GM18517 (cell line): ENCODE results near the gene IL1RAPL1.

Source experiments
- ATAC-seq: cut with Tn5 transposase; IDR thresholded peaks from one replicate; pipeline ENCODE4 v1.9.1; 2021; ENCODE audit warnings: mild to moderate bottlenecking, moderate library complexity; ENCODE audit not compliant: unreplicated experiment

The IL1RAPL1 gene

DNA sequence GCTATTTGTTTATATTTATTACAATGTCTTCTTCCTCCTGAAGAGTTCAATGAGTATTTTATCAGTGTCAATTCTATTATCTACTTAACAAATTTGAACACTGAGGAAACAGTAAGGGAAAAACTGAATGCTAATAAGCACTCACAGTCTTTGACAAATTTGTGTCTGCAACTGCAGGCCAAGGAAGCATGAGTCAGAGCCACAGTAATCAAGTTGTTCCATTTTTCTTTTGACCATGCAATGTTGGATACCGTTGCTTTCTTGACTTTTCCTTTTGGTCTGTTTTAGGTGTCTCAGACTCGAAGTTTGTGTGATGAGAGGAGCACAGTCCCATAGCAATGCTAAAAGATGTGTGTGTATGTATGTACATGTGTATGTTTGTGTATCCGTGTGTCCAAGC, 359.6 kb downstream of the IL1RAPL1 start:
- no peak for ATAC-seq

DNA sequence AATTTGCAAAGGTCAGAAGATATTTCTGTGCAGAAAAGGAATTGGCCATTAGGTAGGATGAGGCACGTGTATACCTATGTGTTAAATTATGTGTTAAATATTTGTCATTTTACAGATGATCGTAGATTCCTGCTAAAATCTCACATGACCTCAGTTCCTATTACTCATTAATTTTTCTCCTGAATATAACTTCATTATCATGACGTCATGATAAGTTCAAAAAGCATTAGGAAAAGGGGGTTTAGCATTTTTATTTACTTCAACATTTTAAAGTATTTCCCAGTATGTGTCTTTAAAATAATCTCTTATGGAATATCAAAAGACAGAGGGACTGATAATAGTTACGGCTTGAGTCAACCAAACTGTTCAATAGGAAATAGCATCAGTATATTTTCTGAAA, 372.8 kb downstream of the IL1RAPL1 start:
- ATAC-seq, result no peak

DNA sequence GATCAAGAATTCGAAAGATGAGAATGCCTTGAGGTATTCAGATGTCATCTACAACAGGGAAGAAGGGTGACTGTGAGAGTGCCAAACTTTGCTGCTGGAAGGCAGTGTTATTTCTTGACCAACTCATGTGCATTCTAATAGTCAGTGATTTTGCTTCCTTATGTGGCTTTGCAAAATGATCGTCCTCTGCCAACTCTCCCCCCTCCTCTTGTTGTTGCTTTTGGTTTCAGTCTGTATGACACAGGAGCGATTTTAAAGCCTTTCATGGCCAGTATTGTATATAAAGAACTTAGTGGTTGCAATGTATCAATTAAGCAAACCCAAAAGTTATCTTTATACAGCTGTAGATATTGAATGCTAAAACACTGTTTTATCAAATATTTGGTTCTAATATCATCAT, 379.1 kb downstream of the IL1RAPL1 start:
- no peak for ATAC-seq

DNA sequence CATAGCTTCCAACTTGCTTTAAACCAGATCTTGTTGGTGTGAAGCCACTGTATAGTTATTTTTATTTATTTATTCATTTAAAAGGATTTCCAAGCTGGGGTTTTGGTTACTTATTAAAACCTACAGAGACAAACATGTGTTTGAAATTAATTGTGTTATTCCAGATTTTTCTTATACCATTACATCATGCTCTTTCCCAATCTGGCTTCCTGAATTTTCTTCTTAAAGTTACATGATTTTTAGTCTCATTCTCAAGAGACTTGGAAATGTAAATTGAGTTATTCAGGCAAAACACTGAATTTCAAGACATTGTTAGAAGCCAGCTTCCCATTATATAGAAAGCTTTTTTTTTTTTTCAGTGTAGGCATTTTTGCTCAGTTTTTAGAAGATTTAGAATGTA, 381.9 kb downstream of the IL1RAPL1 start:
- no peak for ATAC-seq

DNA sequence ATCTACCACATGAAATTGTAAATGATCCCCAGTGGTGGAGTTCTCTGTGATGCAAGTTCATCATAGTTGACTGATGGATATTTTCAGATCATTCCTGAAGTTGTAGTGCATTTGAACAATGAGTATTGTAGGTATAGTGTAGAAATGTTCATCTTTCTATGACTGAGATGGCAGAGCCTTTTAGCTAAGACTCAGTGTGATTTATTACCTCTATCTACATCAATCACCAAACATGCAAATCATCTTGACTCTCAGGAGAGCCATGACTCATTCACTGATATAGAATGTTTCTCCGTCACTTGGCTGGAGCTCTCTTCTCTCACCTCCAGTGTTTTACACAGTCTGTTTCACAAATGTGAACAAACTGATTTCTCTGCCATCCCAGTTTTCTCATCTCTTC, 392.6 kb downstream of the IL1RAPL1 start:
- ATAC-seq, result no peak

DNA sequence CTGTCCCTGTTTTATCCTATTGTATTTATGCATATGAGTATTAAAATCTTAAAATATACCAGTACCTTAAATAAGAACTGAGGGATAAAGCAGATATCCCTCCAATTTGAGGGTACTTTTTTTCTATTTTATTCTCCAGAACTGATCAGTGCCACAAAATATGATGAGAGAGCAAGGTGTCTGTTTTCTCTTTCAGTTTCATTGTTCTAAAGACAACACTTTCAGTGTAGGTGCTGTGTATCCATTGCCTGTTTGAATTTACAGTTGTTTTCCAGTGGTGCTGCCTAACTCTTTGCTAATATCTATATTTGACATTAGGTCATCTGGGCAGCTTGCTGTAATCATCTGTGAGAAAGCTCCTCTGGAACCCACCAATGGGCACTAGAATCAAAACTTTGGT, 394.7 kb downstream of the IL1RAPL1 start:
- ATAC-seq, result peak; percentile 66

DNA sequence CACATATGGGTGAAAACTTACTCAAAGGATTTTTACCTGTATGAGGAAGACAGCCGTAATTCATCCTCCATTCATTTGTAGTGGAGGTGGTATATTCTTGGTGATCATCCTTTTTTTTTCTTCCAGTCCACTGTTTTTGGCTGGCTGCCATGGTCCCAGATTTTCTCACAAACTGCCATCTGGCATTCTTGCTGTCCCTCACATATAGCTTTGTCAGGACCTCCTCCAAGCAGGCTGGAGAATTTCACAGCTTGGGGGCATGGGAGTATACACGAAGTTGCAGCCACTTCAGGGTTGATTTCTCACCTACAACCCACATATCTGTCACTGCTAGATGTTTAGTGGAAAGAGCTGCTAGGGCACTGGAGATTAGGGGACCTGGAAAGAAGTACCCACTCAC, 401.0 kb downstream of the IL1RAPL1 start:
- ATAC-seq, result no peak

DNA sequence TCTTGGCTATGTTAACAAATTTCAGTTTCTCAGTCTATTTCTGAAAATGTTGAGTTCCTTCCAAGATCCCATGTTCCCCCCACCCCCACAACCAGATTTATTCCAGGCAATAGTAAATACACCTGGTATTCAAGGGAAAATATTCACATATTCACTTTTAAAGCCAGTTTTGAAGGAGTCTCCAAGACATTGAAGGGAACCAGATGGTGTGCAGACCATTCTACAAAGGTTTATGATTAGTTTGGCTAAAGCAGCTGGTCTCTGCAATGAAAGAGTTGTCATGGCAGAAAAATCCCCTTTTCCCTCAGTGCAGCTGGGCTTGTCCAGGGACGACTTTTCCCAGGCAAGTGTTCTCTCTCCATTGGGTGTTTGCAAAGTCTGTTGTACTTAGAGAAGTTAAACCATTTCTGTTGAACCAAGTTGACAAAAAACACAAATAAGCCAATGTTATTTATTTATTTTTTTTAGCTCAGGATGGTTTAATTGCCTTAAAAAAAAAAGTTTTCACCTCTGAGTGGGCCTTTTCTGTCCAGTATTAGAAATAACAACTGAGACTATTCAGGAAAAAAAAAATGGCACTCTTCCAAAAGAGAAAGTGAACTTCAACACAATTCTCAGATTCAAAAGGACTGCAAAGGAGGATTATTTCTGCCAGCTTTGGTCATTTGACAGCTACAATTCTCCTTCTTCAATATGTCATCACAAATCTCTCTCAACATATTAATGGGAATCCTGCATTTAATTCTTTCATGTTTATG, 410.6 kb downstream of the IL1RAPL1 start:
- no peak for ATAC-seq

DNA sequence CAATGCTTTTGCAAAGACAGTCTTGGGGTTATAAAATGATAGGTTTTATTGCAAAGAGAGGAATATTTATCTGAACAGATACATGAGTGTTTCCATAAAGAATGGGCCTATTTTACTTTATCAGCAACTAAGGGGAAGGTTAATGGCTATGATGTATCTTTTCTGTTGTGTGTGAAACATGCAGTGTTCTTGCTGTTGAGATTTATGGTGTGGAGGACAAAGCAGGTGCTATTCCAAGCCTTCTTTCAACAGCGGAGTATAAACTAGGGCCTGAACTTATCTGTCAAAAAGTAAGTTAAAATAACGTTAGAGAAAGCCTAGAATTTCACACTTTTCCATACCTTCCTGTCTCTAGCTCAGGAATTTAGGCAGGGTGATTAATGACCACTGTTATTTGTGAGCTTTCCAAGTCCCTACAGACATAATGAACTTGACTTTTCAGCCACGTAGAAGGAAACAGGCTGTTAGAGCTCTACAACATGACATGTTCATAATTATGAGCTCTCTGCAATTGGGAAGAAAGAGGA, 411.4 kb downstream of the IL1RAPL1 start:
- ATAC-seq, result no peak

DNA sequence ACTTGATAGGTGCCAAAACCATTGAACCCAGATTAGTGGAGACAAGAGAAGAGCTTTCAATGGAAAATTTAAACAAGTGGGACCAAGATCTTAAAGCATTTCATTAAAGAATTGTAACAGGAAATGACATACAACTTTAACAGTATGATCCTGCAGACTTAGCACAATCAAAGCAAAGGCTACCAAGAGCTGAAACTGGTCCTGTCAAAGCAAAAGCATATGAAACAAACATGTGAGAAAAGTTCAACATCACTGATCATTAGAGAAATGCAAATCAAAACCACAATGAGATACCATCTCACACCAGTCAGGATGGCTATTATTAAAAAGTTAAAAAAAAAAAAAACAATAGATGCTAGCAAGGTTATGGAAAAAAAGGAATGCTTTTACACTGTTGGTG, 425.6 kb downstream of the IL1RAPL1 start:
- no peak for ATAC-seq

DNA sequence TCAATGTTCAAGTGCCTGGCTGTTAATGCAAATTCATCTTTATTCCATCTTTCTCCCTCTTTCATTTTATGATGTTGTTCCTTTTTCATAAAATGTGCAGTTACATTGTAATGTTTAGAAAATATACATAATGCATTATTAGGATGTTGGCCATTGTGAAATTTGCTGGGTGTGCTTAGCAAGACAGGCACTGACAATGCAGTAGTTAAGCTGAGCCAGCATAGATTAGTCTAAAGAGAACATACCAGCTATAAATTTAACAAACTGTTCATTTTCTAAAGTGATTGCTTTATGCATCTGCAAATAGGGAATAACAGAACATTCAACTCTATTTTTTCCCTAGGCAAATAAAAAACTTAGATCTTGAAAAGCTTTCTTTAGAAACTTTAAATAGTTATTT, 436.0 kb downstream of the IL1RAPL1 start:
- ATAC-seq, result no peak

DNA sequence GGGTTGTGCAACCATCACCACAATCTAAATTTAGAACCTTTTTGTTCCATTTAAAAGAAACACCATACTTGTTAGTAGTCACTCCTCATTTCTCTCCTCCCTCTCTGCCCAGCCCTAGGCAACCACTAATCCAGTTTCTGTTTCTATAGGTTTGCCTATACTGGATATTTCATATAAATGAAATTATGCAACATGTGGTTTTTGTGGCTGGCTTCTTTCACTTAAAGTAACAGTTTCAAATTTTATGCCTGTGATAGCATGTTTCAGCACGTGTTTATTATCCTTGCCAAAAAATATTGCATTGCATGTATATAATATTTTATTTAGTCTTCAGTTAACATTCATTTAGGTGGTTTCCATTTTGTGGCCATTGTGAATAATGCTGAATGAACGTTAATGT, 437.6 kb downstream of the IL1RAPL1 start:
- no peak for ATAC-seq

DNA sequence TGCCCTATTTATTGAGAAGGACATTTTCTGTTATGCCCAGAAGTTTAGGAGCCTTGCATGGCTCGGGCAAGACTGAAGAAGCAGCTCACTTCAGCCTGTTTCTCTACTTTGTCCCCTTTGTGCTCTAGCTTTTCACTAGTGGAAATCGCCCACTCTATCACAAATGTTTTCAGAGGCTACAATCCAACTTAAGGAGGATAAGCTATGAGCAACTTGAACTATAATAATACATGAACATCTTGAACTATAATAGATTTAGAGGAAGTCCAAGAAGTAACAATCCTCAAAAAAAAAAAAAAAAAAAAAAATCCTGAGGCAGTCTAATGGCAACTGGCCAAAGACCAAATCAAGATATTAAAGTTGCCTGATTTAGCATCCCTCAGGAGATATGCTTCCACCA, 452.3 kb downstream of the IL1RAPL1 start:
- no peak for ATAC-seq

DNA sequence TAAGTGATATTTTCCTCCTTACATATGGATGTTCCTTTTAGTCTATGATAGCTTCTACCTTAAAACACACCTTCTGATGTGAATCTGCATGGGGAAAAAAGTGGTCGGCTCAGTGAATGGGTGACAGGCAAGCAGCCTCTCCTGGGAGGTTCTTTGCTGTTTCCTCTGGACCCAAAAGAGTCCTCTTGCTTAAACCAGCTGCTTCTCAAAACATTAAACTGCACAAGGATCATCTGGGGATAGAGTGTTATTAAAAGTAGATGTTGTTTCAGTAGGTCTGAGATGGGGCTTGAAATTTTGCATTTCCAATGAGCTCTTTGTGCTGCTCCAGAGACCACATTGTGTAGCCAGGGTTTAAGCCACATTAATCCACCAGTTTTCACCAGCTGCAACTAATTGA, 452.9 kb downstream of the IL1RAPL1 start:
- ATAC-seq, result no peak

DNA sequence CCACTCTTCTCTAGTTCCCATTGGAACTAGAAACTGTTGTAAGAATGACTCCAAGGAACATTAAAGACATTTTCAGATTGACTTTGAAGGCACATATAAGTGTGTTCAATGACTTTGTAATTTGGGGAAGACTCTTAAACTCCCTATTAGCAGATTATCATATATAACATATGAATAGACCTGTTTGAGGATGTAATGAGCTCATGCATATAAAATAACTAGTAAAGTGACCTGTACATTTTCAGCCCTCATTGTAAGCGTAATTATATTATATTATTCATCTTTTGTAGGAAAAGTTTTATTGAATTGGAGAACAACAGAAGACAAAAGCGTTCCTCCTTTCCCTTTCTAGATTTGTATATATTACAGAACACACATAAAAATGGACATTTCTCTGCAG, 455.1 kb downstream of the IL1RAPL1 start:
- ATAC-seq, result no peak

DNA sequence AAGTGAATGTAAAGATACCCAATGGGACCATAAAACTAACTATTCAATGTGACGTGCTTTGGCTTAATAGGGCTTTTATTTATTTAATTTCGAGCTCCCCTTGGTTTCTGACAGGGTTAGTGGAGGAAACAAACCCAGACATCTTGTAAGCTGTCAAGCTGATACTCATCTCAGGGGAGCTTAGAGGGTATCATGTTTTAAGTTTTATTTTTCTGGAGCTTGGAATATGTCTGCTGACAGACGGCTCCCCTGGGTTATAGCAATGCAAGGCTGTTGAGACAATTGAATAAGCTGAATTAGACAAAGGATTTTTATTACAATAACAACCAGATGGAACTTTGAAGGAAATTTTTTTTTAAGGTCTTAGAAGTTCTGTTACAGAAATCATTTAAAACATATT, 456.5 kb downstream of the IL1RAPL1 start:
- ATAC-seq, result no peak

DNA sequence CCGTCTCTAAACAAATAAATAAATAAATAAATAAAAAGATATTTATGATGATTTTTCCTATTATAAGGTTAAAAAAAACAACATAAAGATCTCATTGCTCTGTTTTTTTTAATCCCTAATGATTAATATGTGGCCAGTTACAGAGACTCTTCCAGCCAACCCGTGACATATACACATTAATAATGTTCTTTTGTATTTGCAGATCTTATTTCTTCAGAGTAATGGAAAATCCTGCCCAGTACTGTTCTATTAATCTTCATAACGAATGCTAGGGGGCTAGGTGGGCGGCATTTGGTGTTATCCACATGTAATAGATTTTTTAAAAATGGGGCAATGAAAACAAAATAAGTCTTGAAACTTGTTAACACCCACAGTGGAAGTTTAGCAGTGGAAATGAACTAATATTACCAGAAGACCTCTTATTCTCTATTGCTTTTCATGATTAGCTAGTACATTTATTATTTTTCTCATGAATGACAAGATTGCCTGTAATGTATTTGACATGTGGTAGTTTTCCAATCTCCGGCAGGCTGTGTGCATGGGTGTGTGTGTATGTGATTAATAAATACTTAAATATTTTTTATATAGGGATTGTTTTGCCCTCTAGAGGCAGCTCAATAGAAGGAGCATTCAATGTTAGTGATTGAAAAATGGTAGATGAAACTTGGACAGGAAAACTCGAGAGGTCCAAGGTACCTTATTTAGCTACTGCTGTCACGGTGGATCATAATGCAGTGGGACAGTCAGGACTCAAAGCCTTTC, 457.4 kb downstream of the IL1RAPL1 start:
- ATAC-seq, result no peak

DNA sequence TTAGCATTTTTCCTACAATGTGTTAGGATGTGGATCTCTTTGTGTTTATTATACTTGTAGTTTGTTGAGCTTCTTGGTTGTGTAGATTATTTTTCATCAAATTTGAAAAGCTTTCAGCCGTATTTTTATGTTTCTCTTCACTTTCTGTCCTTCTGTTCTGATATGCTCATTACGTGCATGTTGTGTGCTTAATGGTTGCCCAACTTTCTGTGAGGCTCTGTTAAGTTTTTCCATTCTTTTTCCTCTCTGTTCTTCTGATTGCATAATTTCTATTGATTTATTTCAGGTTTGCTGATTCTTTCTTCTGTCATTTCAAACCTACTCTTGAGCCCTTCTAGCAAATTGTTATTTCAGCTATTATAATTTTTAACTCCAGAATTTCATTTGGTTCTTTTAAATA, 478.2 kb downstream of the IL1RAPL1 start:
- no peak for ATAC-seq

DNA sequence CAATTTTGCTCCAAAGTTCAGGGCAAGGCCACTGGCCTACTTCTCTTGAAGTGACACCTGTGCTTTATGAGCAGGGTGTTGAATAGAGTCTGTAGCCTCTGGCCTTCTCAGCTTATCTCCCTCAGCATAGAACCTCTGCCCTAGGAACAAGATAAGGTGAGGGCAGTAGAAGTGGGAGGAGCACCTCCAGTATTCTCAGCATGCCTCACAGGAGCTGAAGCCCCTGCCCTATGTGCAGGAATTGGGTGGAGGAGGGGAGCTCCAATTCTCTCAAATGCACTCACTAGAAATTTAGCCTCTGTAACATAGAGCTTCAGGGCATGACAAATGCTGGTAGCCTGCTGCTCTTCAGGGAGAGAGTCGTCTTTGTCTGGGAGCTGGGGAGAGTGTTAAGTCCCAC, 479.3 kb downstream of the IL1RAPL1 start:
- ATAC-seq, result no peak

DNA sequence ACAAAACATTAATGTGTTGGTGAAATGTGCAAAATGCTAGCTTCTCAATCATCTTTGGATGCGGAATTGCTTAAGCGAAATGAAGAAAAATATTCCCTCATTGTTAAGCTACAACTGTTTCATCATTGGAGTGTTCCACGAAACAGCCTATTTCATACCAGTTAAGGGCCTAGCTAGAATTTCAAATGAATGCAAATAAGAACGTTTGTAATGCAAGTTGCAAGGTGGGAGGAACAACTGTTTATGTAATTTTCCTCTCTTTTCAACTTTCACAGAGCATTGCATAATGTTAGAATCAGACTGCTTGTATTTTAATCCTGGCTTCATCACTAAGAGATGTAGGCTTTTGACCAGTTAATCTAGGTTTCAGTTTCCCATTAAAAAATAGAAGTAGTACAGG, 480.1 kb downstream of the IL1RAPL1 start:
- no peak for ATAC-seq

DNA sequence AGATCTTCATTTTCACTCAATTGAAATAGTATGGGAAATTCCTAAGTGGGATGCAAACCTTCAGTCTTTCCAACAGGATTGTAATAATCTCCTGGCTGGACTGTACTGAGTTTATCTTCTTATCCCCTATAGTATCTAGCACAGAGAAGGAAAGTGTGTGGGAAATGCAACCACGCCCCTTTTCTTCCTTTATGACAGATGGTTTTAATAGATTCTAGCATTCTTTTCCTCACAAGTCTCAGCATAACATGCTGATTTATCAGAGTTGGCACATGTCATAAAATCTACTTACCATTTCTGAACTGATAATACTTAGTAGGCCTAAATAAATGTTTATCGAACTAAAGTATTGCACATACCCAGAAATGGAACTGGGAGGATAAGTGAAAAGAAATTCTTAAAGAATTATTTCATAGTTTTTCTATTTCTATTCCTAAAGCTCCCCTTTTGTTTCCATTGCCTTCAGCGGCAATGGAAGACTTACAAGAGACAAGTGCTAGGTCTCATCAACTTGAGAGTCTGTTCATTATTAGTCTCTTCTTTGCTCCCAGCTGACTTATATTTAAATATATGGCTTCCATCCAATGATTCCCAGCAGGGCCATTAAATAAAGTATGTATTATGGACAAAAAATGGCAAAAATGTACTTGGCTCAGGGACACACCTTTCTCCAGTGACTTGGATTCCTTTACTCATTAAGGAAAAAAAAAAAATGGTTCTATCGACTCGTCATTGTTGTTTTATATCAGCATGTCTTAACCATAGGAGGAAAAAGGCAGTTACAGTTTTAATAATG, 484.5 kb downstream of the IL1RAPL1 start:
- ATAC-seq, result no peak

DNA sequence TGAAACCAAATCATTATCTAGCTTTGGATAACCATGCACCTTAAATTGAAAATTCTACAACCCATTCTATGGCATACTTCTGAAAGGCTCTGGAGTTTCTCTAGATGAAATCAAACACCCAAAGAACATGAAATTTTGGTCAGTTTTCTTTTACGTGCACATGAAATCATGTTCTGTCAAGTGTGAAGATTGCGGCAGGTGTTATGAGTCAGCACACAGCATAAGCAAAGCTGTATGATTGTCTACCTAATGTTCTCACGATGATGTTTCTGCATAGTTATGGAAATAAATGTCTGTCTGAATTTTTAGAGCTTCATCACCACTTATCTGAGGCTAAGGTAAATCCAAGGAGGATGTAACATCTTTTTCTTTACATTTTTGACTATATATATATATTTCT, 495.3 kb downstream of the IL1RAPL1 start:
- ATAC-seq, result no peak
